Kidney tubule cell (primary cell): Measurements from ENCODE around the gene XYLT2.

Experiments
- DNase-seq: peaks from one replicate; pipeline ENCODE4 v3.0.0-alpha.2; 2018; ENCODE audit warnings: low spot score

The XYLT2 gene

DNA sequence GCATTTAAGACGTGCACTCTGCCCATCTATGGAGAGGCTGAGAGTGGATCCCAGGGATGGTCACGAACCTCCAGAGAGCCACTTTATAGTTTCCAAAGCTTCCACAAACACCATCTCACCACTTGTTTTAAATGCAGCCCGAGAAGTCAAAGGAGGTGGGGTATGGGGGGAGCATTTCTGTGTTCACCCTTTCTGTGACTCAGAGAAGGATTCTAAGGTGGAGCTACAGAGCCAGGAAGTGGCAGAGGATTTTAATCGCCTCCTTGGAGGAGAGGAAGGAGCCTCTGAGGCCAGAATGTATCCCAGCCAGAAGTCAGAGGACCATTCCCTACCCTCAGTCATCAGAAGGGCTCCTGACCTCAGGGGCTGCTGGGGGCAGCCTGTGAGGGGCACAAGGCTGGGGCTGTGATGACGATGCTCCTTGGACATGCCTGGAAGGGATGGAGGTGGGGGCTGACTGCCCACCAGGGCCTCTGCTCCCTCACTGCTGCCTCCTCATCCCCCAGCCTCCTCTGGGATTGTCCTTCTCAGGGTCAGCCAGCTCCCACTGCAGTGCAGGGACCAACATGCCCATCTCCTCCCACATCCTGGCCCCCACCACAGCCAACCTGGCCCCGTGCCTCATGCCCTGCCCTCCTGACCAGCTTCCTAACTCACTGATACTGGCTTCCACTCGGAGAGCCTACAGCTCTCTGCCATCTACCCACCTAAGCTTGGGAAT, 2.8 kb downstream of the XYLT2 start:
- peak; percentile 62 for DNase-seq

GRCh38 chr17:50349243-50349600, 3.3 kb downstream of the XYLT2 start:
- DNase-seq = no peak

- DNase-seq = no peak
These were observed 4.8 kb downstream of the XYLT2 start for GRCh38 chr17:50350733-50351132.

DNA sequence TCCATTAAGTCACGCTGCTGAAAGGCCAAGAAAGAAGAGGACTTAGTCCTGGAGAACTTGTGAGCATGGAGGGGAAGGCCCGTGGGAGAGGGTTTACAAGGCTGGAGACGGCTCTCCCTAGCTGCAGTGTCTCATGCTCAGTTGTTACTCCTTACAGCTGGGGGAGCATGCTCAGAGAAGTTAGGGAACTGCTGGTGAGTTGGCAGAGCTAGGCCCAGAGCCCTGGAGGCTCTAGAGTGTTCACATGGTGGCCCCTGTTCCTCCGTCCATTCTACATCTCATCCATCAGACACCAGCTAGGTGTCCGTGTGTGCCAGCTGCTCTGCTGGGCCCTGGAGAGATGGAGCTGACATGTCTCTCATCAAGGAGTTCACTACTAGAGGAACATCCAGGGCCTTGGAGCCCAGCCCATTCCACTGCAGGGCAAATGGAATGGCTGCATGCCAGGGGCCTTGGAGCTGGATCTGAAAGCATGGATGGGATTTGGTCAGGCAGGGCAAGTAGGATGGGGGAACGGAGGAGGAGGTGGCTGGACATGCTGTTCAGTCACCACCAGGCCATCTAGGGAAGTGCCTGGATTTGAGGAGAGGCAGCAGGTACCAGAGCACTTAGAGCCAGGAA, 6.3 kb downstream of the XYLT2 start:
- no peak for DNase-seq

DNA sequence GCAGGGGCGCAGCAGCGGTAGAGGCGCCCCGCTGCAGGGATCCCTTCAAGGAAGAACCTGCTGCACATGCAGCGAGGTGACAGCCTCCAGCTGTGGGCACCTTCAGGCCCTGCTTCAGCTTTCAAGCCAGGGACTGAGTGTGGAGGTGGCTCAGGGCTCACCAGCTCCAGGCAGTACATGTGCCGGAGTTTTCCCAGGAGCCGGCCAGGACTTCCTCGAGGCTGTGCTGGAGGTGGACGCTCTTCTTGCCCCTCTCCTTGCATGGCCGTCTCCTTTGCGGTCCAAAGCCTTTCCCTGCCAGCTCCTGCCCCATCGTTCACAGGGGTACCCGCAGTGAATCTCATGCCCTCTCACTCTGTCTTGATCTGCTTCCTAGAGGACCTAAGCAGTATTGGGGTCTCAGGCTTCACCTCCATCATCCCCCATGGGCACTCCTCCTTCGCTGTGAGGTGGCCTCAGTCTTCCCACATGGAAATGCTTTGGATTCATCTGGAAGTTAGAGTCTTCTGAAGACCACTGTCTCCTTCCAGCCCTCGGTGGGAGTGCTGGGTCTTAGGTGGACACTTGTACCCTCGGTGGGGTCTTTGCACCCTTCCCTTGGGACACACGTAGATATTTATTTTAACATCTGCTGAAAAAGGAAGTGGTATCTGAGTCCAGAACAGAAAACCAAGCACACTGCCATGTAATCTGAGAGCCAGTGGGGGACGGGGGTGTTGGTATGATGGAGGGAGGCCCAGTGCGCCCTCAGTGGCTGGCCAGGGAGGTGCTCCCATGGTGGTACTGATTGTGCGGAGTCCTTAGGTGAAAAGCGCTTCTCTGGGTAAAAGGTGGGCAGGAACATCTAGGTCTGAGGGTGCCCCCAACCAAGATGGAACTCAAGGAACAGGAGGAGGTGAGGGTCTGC, 7.0 kb downstream of the XYLT2 start:
- DNase-seq = no peak

- DNase-seq = no peak
These were observed 7.8 kb downstream of the XYLT2 start for GRCh38 chr17:50353600-50354195.

GRCh38 chr17:50354198-50354597, 8.3 kb downstream of the XYLT2 start:
- no peak for DNase-seq

- no peak for DNase-seq
These were observed 8.8 kb downstream of the XYLT2 start for GRCh38 chr17:50354776-50355175.

- no peak for DNase-seq
These were observed 9.4 kb downstream of the XYLT2 start for GRCh38 chr17:50355336-50355700.

GRCh38 chr17:50355701-50356341, 9.9 kb downstream of the XYLT2 start:
- no peak for DNase-seq

GRCh38 chr17:50356418-50356817, 10.5 kb downstream of the XYLT2 start:
- no peak for DNase-seq

DNA sequence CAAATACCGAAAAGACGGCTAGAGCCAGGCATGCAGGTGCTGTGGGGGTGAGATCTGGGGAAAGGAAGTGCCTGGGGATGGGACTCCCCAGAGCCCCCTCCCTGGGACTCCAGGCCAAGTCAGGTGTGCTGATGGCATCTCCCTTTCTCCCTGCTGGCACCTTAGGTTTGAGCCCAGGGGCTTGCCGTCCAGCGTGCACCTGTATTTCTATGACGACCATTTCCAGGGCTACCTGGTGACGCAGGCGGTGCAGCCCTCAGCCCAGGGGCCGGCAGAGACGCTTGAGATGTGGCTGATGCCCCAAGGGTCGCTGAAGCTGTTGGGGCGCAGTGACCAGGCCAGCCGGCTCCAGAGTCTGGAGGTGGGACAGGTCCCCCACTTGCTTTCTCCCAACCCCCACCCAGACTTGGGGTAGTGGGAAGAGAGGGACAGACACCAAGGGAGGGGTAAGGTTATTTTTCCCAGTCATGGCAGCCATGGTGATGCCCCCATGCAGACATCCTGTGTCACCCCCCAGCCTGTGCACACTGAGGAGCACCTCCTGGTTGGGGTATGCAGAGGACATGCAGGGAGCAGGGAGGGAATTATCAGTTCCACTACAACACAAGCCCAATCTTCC, 11.1 kb downstream of the XYLT2 start:
- DNase-seq = no peak

- no peak for DNase-seq
These were observed 12.3 kb downstream of the XYLT2 start for GRCh38 chr17:50358177-50358576.

GRCh38 chr17:50359005-50359699, 13.2 kb downstream of the XYLT2 start:
- DNase-seq = no peak

GRCh38 chr17:50359998-50360461, 14.1 kb downstream of the XYLT2 start:
- DNase-seq = no peak

DNA sequence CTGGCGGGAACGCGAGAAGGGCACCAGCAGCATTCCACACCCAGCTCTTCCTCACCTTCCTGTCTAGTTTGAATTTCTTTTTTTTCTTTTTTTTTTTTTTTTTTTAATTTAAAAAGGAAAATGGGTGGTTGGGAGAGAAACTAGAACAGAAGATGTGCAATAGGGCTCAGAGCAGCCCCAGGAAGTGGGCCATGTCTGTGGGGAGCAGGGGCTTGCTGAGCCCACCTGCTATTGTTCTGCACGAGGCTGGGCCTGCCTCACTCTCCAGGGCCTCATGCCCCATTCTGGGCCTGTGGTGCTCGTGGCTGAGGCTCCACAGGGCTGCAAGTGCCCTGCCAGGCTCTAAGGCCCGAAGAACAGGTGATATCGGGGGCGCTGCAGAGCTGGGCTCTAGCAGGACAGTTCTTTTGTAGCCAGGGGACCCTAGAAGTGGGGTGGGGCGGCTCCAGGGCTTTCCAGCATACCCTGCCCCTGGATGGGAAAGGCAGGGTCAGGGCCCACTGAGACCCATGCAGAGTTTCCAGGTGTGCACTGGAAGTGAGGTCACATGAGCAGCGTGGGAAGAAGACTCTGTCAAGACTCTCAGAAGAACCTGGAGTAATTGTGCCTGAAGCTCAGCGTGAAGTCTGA, 14.7 kb downstream of the XYLT2 start:
- no peak for DNase-seq

- peak; percentile 70 for DNase-seq
These were observed 15.9 kb downstream of the XYLT2 start for GRCh38 chr17:50361561-50362480.

- DNase-seq = no peak
These were observed 16.7 kb downstream of the XYLT2 start for GRCh38 chr17:50362661-50363060.
